ENCODE data around the gene ARL10. TPM values are rescaled to one million over a fixed set of nuclear protein-coding genes. Genes with fewer than 3 reads are reported as not detected.

Gene ARL10
- total and polyA plus RNA-seq, 2 donors (not counting 1 experiment from before 2014, with no cell fraction given): 13.1 to 27.9 TPM

DNA sequence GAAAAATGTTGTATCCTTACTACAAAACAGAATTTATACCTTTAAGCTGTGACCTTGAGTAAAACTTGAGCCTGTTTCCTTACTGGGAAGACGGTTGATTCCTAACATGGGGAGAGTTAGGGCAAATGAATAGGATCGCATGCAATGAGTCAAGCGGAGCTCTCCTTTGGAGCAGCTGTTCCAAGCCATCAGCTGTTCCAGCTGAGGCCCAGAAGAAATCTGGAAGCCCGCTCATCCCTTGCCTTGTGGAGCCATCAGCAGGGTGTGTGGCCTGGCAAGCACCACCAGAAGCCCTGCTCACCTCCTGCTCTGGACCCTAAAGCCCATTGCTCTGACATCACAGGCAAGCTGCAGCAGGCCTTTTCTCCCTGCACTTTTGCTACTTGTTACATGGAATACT lies 11.8 kb upstream of the ARL10 start:
- Histone ChIP-seq H2AFZ (ENCODE audit: insufficient read depth, low read depth, low read length, poor library complexity, severe bottlenecking) (no peak overlapping the region), H3K27ac (ENCODE audit: low read length in 2 of 2) (no peak overlapping the region), H3K9ac (ENCODE audit: low read length) (no peak overlapping the region), H3K36me3 (replicated peaks in 1 of 2; ENCODE audit: control extremely low read depth in 1 of 2, control insufficient read depth in 1 of 2, extremely low read depth in 1 of 2, insufficient read depth in 2 of 2, low read length in 1 of 2) (peaks cover 0 to 76% of the 10 kb centered on the region in 2 experiments), H3K9me3 (ENCODE audit: control extremely low read depth in 1 of 3, control insufficient read depth in 2 of 3, insufficient read depth in 1 of 3, low read length in 2 of 3) (no peaks in the 10 kb centered on the region), H3K4me3 (ENCODE audit: control extremely low read depth in 1 of 5, extremely low read depth in 1 of 5, insufficient read depth in 1 of 5, low read depth in 2 of 5, low read length in 4 of 5) (no peak overlapping the region), H3K4me1 (ENCODE audit: control insufficient read depth in 2 of 2, insufficient read depth in 2 of 2, low read length in 2 of 2) (no peaks in the 10 kb centered on the region), H3K4me2 (replicated peaks; ENCODE audit: low read depth, low read length, poor library complexity, severe bottlenecking) (no peak overlapping the region), H4K20me1 (ENCODE audit: control insufficient read depth, insufficient read depth, low read length, poor library complexity, severe bottlenecking) (peaks cover 72% of the 10 kb centered on the region), H3K79me2 (ENCODE audit: control insufficient read depth, insufficient read depth, low read length) (peaks cover 65% of the 10 kb centered on the region), H3K27me3 (replicated peaks in 1 of 4; ENCODE audit: control extremely low read depth in 1 of 4, control insufficient read depth in 3 of 4, insufficient read depth in 4 of 4, low read length in 3 of 4) (no peaks in the 10 kb centered on the region)
- H3K4me3 Mint-ChIP-seq: no peak overlapping the region
- H3K27ac Mint-ChIP-seq: no peak overlapping the region
- DNase-seq (no peak), ATAC-seq (ENCODE audit: low read depth) (no peak)
- no peaks in the 10 kb centered on the region for H3K9me3 Mint-ChIP-seq (ENCODE audit: insufficient read depth)
- H3K4me1 Mint-ChIP-seq: peaks cover 10% of the 10 kb centered on the region
- ChIA-PET POLR2A (no interaction called here), CTCF (no interaction called here)
- no peaks in the 10 kb centered on the region for H3K27me3 Mint-ChIP-seq
- TF ChIP-seq, protein P1, sequence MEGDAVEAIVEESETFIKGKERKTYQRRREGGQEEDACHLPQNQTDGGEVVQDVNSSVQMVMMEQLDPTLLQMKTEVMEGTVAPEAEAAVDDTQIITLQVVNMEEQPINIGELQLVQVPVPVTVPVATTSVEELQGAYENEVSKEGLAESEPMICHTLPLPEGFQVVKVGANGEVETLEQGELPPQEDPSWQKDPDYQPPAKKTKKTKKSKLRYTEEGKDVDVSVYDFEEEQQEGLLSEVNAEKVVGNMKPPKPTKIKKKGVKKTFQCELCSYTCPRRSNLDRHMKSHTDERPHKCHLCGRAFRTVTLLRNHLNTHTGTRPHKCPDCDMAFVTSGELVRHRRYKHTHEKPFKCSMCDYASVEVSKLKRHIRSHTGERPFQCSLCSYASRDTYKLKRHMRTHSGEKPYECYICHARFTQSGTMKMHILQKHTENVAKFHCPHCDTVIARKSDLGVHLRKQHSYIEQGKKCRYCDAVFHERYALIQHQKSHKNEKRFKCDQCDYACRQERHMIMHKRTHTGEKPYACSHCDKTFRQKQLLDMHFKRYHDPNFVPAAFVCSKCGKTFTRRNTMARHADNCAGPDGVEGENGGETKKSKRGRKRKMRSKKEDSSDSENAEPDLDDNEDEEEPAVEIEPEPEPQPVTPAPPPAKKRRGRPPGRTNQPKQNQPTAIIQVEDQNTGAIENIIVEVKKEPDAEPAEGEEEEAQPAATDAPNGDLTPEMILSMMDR (IDR thresholded peaks at IDR 0.05): no peak
- no peak for TF ChIP-seq EZH2 (IDR thresholded peaks at IDR 0.05; ENCODE audit: borderline replicate concordance, insufficient read depth, low read depth, low read length, poor library complexity, severe bottlenecking)
- intact Hi-C loops (cut with micrococcal nuclease): no loop called here
- 94% methylated on average over 4 of the region's 4 CpGs for WGBS (ENCODE audit: insufficient coverage)

DNA sequence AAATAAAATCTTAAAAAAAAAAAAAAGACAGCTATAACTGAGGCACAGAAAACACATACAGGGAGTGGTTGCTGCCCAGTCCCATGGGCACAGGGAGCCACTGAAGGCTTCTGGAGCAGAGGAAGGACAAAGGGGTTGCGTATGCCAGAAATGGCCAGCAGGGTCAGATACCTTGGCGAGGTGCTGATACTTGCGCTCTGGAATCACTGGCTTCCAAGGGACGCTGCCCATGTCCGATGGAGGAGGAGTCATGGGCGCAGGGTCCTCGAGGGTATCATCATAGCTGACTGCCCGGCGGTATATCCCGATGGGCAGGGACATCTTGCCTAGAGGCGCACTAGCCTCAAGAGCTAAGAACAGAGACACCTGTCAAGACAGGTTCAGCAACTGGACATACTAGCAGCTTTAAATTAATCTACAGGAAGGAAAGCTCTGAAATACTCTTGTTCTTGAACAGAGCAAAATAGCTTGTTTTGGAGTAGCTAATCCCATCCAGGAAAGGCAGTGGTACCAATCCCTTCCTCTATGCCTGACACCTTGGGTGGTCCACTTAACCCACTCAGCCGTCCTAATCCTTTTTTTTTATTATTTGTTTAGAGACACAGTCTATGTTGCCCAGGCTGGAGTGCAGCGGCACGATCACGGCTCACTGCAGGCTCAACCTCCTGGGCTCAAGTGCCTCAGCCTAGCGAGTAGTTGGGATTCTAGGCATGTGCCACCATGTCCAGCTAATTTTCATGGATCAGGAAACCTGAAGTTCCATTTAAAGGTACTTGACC lies 9.7 kb upstream of the ARL10 start:
- H4K20me1 ChIP-seq (ENCODE audit: control insufficient read depth, insufficient read depth, low read length, poor library complexity, severe bottlenecking): peaks cover 71% of the 10 kb centered on the region
- H3K27me3 ChIP-seq (replicated peaks in 1 of 4; ENCODE audit: control extremely low read depth in 1 of 4, control insufficient read depth in 3 of 4, insufficient read depth in 4 of 4, low read length in 3 of 4): no peaks in the 10 kb centered on the region
- H3K27me3 Mint-ChIP-seq: no peaks in the 10 kb centered on the region
- no peak overlapping the region for H3K4me3 Mint-ChIP-seq
- WGBS (ENCODE audit: insufficient coverage): 99% methylated on average over 15 of the region's 16 CpGs
- no peaks in the 10 kb centered on the region for H3K9me3 ChIP-seq (ENCODE audit: control extremely low read depth in 1 of 3, control insufficient read depth in 2 of 3, insufficient read depth in 1 of 3, low read length in 2 of 3)
- peaks cover 0 to 64% of the 10 kb centered on the region in 2 experiments for H3K36me3 ChIP-seq (replicated peaks in 1 of 2; ENCODE audit: control extremely low read depth in 1 of 2, control insufficient read depth in 1 of 2, extremely low read depth in 1 of 2, insufficient read depth in 2 of 2, low read length in 1 of 2)
- peaks cover 16% of the 10 kb centered on the region for H3K4me1 Mint-ChIP-seq
- peaks cover 5 to 8% of the 10 kb centered on the region in 2 donors for H3K4me1 ChIP-seq (ENCODE audit: control insufficient read depth in 2 of 2, insufficient read depth in 2 of 2, low read length in 2 of 2)
- H3K9ac ChIP-seq (ENCODE audit: low read length): no peak overlapping the region
- no peak for DNase-seq
- intact Hi-C loops (cut with micrococcal nuclease): no loop called here
- no peak overlapping the region for H3K4me2 ChIP-seq (replicated peaks; ENCODE audit: low read depth, low read length, poor library complexity, severe bottlenecking)
- TF ChIP-seq EZH2 (IDR thresholded peaks at IDR 0.05; ENCODE audit: borderline replicate concordance, insufficient read depth, low read depth, low read length, poor library complexity, severe bottlenecking): no peak
- TF ChIP-seq, protein P1 (IDR thresholded peaks at IDR 0.05): no peak
- ATAC-seq (ENCODE audit: low read depth): no peak
- H3K27ac ChIP-seq (ENCODE audit: low read length in 2 of 2): no peak overlapping the region
- H3K4me3 ChIP-seq (ENCODE audit: control extremely low read depth in 1 of 5, extremely low read depth in 1 of 5, insufficient read depth in 1 of 5, low read depth in 2 of 5, low read length in 4 of 5): no peak overlapping the region
- no peak overlapping the region for H3K27ac Mint-ChIP-seq
- H2AFZ ChIP-seq (ENCODE audit: insufficient read depth, low read depth, low read length, poor library complexity, severe bottlenecking): no peak overlapping the region
- CTCF ChIA-PET: no interaction called here
- H3K79me2 ChIP-seq (ENCODE audit: control insufficient read depth, insufficient read depth, low read length): peaks cover 83% of the 10 kb centered on the region
- H3K9me3 Mint-ChIP-seq (ENCODE audit: insufficient read depth): no peaks in the 10 kb centered on the region
- POLR2A ChIA-PET: no interaction called here
